GM12801 (cell line): ENCODE data around the gene HHIPL2.

Experiments used
- TF ChIP-seq, protein P1 (sequence below): IDR thresholded peaks from one replicate; pipeline ENCODE4 v1.5.1; 2011; ENCODE audit warnings: control low read depth; ENCODE audit not compliant: insufficient read length; ENCODE audit errors: extremely low read depth

Gene HHIPL2

DNA sequence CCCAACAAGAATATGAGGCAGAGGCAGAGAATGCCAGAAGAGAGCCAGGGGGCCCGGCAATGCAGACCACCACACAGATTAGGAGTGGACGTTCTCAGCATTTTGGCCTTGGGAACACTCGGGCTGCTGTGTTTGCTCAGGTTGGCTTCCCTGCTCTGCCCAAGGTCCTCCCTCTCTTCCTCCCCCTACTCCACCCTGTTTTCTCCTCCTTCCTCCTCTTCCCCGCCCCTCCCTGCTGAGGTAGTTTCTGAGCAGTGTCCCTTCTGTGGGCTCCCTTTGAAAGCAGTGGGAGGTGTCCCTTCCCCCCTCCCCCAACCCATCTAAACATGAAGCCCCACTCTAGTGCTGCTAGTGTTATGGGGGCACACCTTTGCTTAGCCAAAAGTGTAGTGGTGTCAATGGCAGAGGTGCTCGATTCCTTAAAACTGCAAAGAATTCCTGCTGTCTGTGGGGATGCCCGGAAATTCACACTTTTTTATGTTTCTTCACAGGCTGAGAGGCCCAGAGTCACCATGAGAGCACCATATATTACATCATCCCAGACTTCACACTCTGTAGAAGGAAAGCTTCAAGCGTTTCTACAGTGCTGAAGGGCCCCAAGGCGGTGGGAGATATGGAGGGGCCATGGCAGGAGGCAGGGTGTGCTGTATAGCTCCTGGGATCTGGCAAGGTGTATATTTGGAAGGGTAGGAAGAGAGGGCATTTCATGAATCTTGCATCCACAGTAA lies at the start of gene HHIPL2:
HHIPL2 (minus strand) TSS at position 161 of the 728 bp plus-strand sequence; CDS start at position 101, 60 bp downstream.
- TF ChIP-seq, protein P1, sequence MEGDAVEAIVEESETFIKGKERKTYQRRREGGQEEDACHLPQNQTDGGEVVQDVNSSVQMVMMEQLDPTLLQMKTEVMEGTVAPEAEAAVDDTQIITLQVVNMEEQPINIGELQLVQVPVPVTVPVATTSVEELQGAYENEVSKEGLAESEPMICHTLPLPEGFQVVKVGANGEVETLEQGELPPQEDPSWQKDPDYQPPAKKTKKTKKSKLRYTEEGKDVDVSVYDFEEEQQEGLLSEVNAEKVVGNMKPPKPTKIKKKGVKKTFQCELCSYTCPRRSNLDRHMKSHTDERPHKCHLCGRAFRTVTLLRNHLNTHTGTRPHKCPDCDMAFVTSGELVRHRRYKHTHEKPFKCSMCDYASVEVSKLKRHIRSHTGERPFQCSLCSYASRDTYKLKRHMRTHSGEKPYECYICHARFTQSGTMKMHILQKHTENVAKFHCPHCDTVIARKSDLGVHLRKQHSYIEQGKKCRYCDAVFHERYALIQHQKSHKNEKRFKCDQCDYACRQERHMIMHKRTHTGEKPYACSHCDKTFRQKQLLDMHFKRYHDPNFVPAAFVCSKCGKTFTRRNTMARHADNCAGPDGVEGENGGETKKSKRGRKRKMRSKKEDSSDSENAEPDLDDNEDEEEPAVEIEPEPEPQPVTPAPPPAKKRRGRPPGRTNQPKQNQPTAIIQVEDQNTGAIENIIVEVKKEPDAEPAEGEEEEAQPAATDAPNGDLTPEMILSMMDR, result no peak

DNA sequence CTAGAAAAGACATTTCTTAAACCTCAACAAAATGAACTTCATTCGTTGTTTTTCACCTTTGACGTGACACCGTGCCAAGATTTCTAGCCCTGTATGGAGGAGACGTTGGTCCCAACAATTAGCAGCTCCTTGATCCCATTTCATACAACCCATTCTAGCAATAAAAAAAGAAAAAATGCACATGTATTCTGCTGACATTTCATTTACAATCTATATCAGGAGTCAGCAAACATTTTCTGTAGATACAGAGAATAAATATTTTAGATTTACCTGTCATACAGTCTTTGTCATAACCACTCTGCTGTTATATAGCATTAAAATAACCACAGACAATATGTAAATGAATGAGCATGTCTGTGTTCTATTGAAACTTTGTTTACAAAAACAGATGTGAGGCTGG lies 48.8 kb upstream of the HHIPL2 start:
- TF ChIP-seq, protein P1, result no peak

DNA sequence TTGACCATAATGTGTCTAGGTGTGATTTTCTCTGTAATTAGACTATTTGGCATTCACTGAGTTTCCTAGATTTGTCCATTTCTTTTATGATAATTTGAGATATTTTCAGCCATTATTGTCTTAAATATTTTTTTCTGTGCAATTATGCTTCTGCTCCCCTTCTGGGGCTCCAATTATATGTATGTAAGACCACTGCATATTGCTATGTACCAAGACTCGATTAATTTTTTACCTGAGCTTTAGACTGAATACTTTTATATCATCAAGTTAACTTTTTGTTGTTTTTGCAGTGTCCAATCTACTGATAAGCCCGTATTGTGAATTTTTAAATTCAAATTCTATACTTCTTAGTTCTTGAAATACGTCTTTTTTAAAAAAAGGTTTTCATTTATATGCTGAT lies 46.9 kb upstream of the HHIPL2 start:
- TF ChIP-seq, protein P1, result no peak

DNA sequence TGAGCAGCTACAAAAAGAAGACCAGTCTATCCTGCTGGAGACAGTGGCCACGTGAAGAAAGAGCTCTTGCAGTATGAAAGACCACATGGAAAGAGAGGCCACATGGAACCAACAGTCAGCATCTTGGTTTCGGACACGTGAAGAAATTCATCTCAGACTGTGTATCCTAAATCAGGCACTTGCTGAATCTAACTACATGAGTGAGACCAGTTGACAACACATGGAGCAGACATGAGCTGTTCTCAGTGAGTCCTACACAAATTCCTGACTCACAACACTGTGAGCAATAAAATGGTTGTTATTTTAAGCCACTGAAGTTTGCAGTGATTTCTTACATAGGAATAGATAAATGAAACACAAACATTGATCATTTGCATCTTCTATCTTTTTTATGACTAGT lies 44.3 kb upstream of the HHIPL2 start:
- TF ChIP-seq, protein P1, result no peak

DNA sequence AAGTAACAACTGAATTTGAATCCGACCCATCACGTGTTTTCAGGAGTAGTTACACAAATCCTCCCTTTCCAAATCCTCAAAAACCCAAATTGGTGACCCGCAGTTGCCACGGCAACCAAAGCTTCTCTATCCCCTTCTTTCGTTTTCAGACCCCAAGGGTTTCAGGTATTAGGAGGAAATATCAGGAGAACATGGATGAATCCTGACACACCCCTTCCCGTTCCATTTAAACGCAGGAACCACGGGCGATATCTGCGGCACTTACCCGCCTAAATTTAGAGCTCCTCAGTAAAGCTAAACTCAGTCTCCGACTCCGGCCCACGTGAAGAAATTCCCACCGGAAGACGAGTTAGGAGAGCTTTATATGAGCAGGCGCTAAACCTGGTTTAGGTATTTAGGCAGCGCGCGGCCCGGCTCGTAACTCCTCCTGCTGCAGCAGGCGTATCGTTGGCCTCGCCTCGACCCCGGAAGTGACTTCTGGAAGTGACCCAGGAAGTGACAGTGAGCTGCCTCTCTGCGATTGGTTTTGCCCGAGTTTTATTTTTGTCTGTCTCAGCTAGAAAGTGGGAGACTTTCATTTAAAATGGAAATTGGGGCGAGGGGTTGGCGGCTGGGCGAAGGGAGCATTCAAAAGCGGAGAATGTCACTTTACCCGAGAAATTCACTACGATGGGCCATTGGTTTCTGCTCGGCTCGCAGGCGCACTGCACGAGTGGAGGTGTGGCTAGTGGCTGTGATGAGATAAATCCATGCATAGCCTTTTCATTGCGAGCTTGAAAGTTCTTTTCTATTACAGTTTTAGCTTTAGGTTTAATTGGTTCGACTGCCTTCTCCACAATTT lies 41.8 kb upstream of the HHIPL2 start, which contains the start of gene TAF1A:
TAF1A (minus strand) TSS at position 472 of the 841 bp plus-strand sequence.
- TF ChIP-seq, protein P1, result no peak

DNA sequence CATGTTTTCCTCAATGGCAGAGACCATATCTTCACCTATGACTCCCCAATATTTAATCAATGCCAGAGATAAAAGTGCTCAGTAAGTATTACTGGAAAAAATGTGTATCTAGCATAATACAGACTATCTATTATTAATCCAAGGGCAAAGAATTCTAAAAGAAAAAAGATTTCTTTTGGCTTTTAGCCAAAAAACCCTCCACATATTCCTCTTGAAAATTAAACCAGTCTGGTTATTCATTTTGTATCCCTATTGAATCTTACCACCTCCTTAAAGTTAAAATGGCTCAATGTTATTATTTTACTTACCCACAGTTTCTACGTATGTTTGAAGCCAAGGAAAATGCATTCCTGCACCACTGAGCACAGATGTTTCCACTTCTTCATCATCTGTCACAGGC lies 40.2 kb upstream of the HHIPL2 start:
- TF ChIP-seq, protein P1, result no peak

DNA sequence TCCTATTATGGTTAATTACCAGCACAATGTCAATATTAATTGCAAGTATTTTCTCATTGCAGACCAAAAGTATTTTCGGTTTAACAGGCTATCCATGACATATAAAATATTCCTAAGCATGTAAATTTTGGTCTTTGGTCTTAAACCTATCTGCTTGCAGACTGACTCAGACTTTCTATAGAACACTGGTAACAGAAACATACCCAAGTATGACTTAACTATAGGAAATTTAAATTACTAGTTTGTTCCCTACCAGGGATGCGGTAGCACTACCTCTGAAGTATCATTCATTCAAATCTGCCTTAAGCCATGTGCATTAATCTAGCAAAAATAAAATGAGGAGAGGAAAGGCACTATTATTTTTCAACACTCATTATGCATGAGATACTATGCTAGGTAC lies 38.9 kb upstream of the HHIPL2 start:
- TF ChIP-seq, protein P1, result no peak
